Measurements from ENCODE around the gene NTSR1. TPM values are rescaled to one million over a fixed set of nuclear protein-coding genes. Genes with fewer than 3 reads are reported as not detected.

Gene NTSR1
- total and polyA plus RNA-seq, 2 experiments from 2014 or later = not detected

- no peaks in the 10 kb centered on the region for H3K36me3 ChIP-seq (ENCODE audit: low read depth)
- TF ChIP-seq EZH2 (IDR thresholded peaks at IDR 0.05; ENCODE audit: insufficient read depth, poor library complexity, severe bottlenecking) = no peak
- TF ChIP-seq EZH2phosphoT487 (IDR thresholded peaks at IDR 0.05; ENCODE audit: insufficient read depth, low read depth) = no peak
- no peaks in the 10 kb centered on the region for H3F3A ChIP-seq (ENCODE audit: insufficient read depth)
- H3K27me3 ChIP-seq (replicated peaks; ENCODE audit: insufficient read depth) = no peaks in the 10 kb centered on the region
- no peak overlapping the region for H2AFZ ChIP-seq
- no peaks in the 10 kb centered on the region for H3K79me2 ChIP-seq (ENCODE audit: insufficient read depth)
- no peak overlapping the region for H3K4me3 ChIP-seq
- H4K20me1 ChIP-seq (ENCODE audit: insufficient read depth) = no peaks in the 10 kb centered on the region
- DNase-seq = no peak
- no peak overlapping the region for H3K27ac ChIP-seq
- peaks cover 6% of the 10 kb centered on the region; the same call in 1 of the 2 replicates for H3K4me1 ChIP-seq (ENCODE audit: insufficient read depth)
- H3K9ac ChIP-seq = no peak overlapping the region
- in situ Hi-C loops (cut with MboI) = loop anchor here (10.0 kb wide), 1 partner anchor 114 kb away; no protein-coding TSS in a partner anchor
- 83 to 90% methylated on average over 17 of the region's 17 CpGs for WGBS, 2 experiments (ENCODE audit: low coverage in 1 of 2, low lambda C conversion rate in 2 of 2, missing lambda C conversion rate in 2 of 2)
- no peaks in the 10 kb centered on the region for H3K9me3 ChIP-seq (ENCODE audit: low read depth)
- no peak overlapping the region for H3K4me2 ChIP-seq (ENCODE audit: unreplicated experiment)
- H3K9me2 ChIP-seq (ENCODE audit: insufficient read depth) = no peaks in the 10 kb centered on the region
Observed at GRCh38 chr20:62670998-62671397, 37.6 kb upstream of the NTSR1 start.

GRCh38 chr20:62671765-62672164 lies 36.9 kb upstream of the NTSR1 start:
- H3F3A ChIP-seq (ENCODE audit: insufficient read depth) = no peaks in the 10 kb centered on the region
- no peak for TF ChIP-seq EZH2phosphoT487 (IDR thresholded peaks at IDR 0.05; ENCODE audit: insufficient read depth, low read depth)
- no peaks in the 10 kb centered on the region for H3K9me3 ChIP-seq (ENCODE audit: low read depth)
- H3K4me2 ChIP-seq (ENCODE audit: unreplicated experiment) = no peak overlapping the region
- H3K4me1 ChIP-seq (ENCODE audit: insufficient read depth) = peaks cover 6% of the 10 kb centered on the region; the same call in 1 of the 2 replicates
- no peak for DNase-seq
- no peaks in the 10 kb centered on the region for H3K36me3 ChIP-seq (ENCODE audit: low read depth)
- no peak overlapping the region for H2AFZ ChIP-seq
- H3K79me2 ChIP-seq (ENCODE audit: insufficient read depth) = no peaks in the 10 kb centered on the region
- H3K4me3 ChIP-seq = no peak overlapping the region
- 85 to 87% methylated on average over 15 of the region's 15 CpGs for WGBS, 2 experiments (ENCODE audit: low coverage in 1 of 2, low lambda C conversion rate in 2 of 2, missing lambda C conversion rate in 2 of 2)
- H3K9ac ChIP-seq = no peak overlapping the region
- no peaks in the 10 kb centered on the region for H4K20me1 ChIP-seq (ENCODE audit: insufficient read depth)
- in situ Hi-C loops (cut with MboI) = loop anchor here (10.0 kb wide), 1 partner anchor 113 kb away; no protein-coding TSS in a partner anchor
- no peaks in the 10 kb centered on the region for H3K9me2 ChIP-seq (ENCODE audit: insufficient read depth)
- H3K27me3 ChIP-seq (replicated peaks; ENCODE audit: insufficient read depth) = no peaks in the 10 kb centered on the region
- H3K27ac ChIP-seq = no peak overlapping the region

GRCh38 chr20:62674370-62674769 lies 34.3 kb upstream of the NTSR1 start:
- TF ChIP-seq EZH2 (IDR thresholded peaks at IDR 0.05; ENCODE audit: insufficient read depth, poor library complexity, severe bottlenecking) = no peak
- TF ChIP-seq EZH2phosphoT487 (IDR thresholded peaks at IDR 0.05; ENCODE audit: insufficient read depth, low read depth) = no peak
- Histone ChIP-seq H4K20me1 (ENCODE audit: insufficient read depth) (no peaks in the 10 kb centered on the region), H3K4me3 (no peak overlapping the region), H3K27me3 (replicated peaks; ENCODE audit: insufficient read depth) (no peaks in the 10 kb centered on the region; the same call in 1 of the 2 replicates), H3K9ac (no peak overlapping the region), H3K36me3 (ENCODE audit: low read depth) (no peaks in the 10 kb centered on the region), H3K9me3 (ENCODE audit: low read depth) (no peaks in the 10 kb centered on the region), H3F3A (ENCODE audit: insufficient read depth) (no peaks in the 10 kb centered on the region), H3K27ac (no peak overlapping the region), H3K4me1 (ENCODE audit: insufficient read depth) (peaks cover 6% of the 10 kb centered on the region; the same call in 1 of the 2 replicates), H3K4me2 (ENCODE audit: unreplicated experiment) (no peak overlapping the region), H3K79me2 (ENCODE audit: insufficient read depth) (no peaks in the 10 kb centered on the region), H3K9me2 (ENCODE audit: insufficient read depth) (no peaks in the 10 kb centered on the region), H2AFZ (no peak overlapping the region)
- in situ Hi-C loops (cut with MboI) = loop anchor here (10.0 kb wide), 1 partner anchor 110 kb away; no protein-coding TSS in a partner anchor
- no peak for DNase-seq
- 88 to 96% methylated on average over 11 of the region's 11 CpGs for WGBS, 2 experiments (ENCODE audit: low coverage in 1 of 2, low lambda C conversion rate in 2 of 2, missing lambda C conversion rate in 2 of 2)

GRCh38 chr20:62675156-62675876 lies 33.3 kb upstream of the NTSR1 start:
- in situ Hi-C loops (cut with MboI) = loop anchor here (10.0 kb wide), 1 partner anchor 109 kb away; no protein-coding TSS in a partner anchor

More at GRCh38 chr20:62675156-62675876, 33.3 kb upstream of the NTSR1 start:
- no peaks in the 10 kb centered on the region for H3F3A ChIP-seq (ENCODE audit: insufficient read depth)
- no peaks in the 10 kb centered on the region for H3K36me3 ChIP-seq (ENCODE audit: low read depth)
- 64 to 65% methylated on average over 22 to 25 of the region's 25 CpGs for WGBS, 2 experiments (ENCODE audit: low coverage in 1 of 2, low lambda C conversion rate in 2 of 2, missing lambda C conversion rate in 2 of 2)
- no peaks in the 10 kb centered on the region for H3K9me3 ChIP-seq (ENCODE audit: low read depth)
- no peak overlapping the region for H3K4me3 ChIP-seq
- DNase-seq = peak; percentile 54
- peaks cover 6% of the 10 kb centered on the region; the same call in 1 of the 2 replicates for H3K4me1 ChIP-seq (ENCODE audit: insufficient read depth)
- no peak overlapping the region for H3K9ac ChIP-seq
- H3K27ac ChIP-seq = no peak overlapping the region
- TF ChIP-seq EZH2phosphoT487 (IDR thresholded peaks at IDR 0.05; ENCODE audit: insufficient read depth, low read depth) = no peak
- TF ChIP-seq EZH2 (IDR thresholded peaks at IDR 0.05; ENCODE audit: insufficient read depth, poor library complexity, severe bottlenecking) = no peak
- H3K9me2 ChIP-seq (ENCODE audit: insufficient read depth) = no peaks in the 10 kb centered on the region
- no peaks in the 10 kb centered on the region for H4K20me1 ChIP-seq (ENCODE audit: insufficient read depth)
- H3K27me3 ChIP-seq (replicated peaks; ENCODE audit: insufficient read depth) = no peaks in the 10 kb centered on the region; the same call in 1 of the 2 replicates
- no peaks in the 10 kb centered on the region for H3K79me2 ChIP-seq (ENCODE audit: insufficient read depth)
- no peak overlapping the region for H3K4me2 ChIP-seq (ENCODE audit: unreplicated experiment)
- H2AFZ ChIP-seq = no peak overlapping the region
